NOMO-1 treated with dmso at 0.1 percent for 144 hours (cell line): ENCODE results near the gene BRD3OS.
A peak's percentile ranks its signal among the peaks of the same experiment; 100 is the strongest.

Experiments
- DNase-seq: peaks from one replicate; lab custom pipeline; 2025; ENCODE audit not compliant: unreplicated experiment; lab: John Stamatoyannopoulos, UW

Gene BRD3OS

GRCh38 chr9:134024828-134025605 lies at the start of gene BRD3OS:
BRD3OS (plus strand) TSS chr9:134025481; CDS start chr9:134026748, 1,267 bp downstream.
- peak; percentile 91 for DNase-seq

GRCh38 chr9:133975511-133975910 lies 49.8 kb upstream of the BRD3OS start:
- DNase-seq = no peak

GRCh38 chr9:133976191-133976861 lies 49.0 kb upstream of the BRD3OS start:
- DNase-seq = no peak

GRCh38 chr9:133976887-133977286 lies 48.4 kb upstream of the BRD3OS start:
- no peak for DNase-seq

GRCh38 chr9:133977421-133978201 lies 47.7 kb upstream of the BRD3OS start:
- no peak for DNase-seq

- DNase-seq = no peak
Measured at GRCh38 chr9:133978226-133978898, 46.9 kb upstream of the BRD3OS start.

- no peak for DNase-seq
Measured at GRCh38 chr9:133978899-133979272, 46.4 kb upstream of the BRD3OS start.

GRCh38 chr9:133979273-133979920 lies 45.9 kb upstream of the BRD3OS start:
- no peak for DNase-seq

GRCh38 chr9:133979921-133980863 lies 45.1 kb upstream of the BRD3OS start:
- DNase-seq = no peak

- no peak for DNase-seq
Measured at GRCh38 chr9:133980864-133981588, 44.3 kb upstream of the BRD3OS start.

GRCh38 chr9:133981589-133981957 lies 43.7 kb upstream of the BRD3OS start:
- no peak for DNase-seq

GRCh38 chr9:133981958-133982681 lies 43.2 kb upstream of the BRD3OS start:
- no peak for DNase-seq

- DNase-seq = no peak
Measured at GRCh38 chr9:133982971-133983720, 42.1 kb upstream of the BRD3OS start.

- DNase-seq = no peak
Measured at GRCh38 chr9:133986061-133986460, 39.2 kb upstream of the BRD3OS start.

GRCh38 chr9:133986774-133987445 lies 38.4 kb upstream of the BRD3OS start:
- no peak for DNase-seq

GRCh38 chr9:133987446-133987788 lies 37.9 kb upstream of the BRD3OS start:
- no peak for DNase-seq
